Panc1 (cell line): ENCODE results near the gene LRMDA.

ENCODE experiments used
- POLR2AphosphoS5 ChIP-seq: IDR thresholded peaks from 2 replicates; pipeline ENCODE4 v1.6.1; 2012; ENCODE audit warnings: mild to moderate bottlenecking, low read depth, low read length, moderate library complexity
- SIN3A ChIP-seq: IDR thresholded peaks from 2 replicates; pipeline ENCODE4 v1.6.1; 2012; ENCODE audit warnings: low read depth, mild to moderate bottlenecking, low read length, moderate library complexity, borderline replicate concordance; ENCODE audit not compliant: insufficient read depth
- TCF7L2 ChIP-seq: IDR thresholded peaks from 2 replicates; pipeline ENCODE4 v1.6.1; 2011; ENCODE audit warnings: mild to moderate bottlenecking, low read depth, low read length, inconsistent platforms
- TF ChIP-seq, protein P1 (sequence below): fragments of 450-650 bp; IDR thresholded peaks from 2 replicates; pipeline ENCODE4 v1.5.1; 2017; ENCODE audit warnings: mild to moderate bottlenecking
- TF ChIP-seq, protein P2 (sequence below), 2 experiments: IDR thresholded peaks; 2 replicates each; pipeline ENCODE4 v1.6.1; 2011 to 2012; ENCODE audit warnings: low read depth in 2 of 2, control low read depth in 1 of 2, low read length in 1 of 2, mild to moderate bottlenecking in 1 of 2, moderate library complexity in 1 of 2; ENCODE audit not compliant: insufficient read depth in 1 of 2

DNA sequence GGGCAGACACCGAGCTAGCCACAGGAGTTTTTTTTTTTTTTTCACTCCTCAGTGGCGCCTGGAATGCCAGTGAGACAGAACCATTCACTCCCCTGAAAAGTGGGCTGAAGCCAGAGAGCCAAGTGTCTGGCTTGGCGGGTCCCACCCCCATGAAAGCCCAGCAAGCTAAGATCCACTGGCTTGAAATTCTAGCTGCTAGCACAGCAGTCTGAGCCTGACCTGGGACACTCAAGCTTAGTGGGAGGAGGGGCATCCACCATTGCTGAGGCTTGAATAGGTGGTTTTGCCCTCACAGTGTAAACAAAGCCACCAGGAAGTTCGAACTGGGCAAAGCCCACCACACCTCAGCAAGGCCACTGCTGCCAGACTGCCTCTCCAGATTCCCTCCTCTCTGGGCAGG lies 144.5 kb downstream of the LRMDA start:
- TF ChIP-seq, protein P1, sequence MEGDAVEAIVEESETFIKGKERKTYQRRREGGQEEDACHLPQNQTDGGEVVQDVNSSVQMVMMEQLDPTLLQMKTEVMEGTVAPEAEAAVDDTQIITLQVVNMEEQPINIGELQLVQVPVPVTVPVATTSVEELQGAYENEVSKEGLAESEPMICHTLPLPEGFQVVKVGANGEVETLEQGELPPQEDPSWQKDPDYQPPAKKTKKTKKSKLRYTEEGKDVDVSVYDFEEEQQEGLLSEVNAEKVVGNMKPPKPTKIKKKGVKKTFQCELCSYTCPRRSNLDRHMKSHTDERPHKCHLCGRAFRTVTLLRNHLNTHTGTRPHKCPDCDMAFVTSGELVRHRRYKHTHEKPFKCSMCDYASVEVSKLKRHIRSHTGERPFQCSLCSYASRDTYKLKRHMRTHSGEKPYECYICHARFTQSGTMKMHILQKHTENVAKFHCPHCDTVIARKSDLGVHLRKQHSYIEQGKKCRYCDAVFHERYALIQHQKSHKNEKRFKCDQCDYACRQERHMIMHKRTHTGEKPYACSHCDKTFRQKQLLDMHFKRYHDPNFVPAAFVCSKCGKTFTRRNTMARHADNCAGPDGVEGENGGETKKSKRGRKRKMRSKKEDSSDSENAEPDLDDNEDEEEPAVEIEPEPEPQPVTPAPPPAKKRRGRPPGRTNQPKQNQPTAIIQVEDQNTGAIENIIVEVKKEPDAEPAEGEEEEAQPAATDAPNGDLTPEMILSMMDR: no peak
- no peak for TF ChIP-seq TCF7L2
- TF ChIP-seq, protein P2, sequence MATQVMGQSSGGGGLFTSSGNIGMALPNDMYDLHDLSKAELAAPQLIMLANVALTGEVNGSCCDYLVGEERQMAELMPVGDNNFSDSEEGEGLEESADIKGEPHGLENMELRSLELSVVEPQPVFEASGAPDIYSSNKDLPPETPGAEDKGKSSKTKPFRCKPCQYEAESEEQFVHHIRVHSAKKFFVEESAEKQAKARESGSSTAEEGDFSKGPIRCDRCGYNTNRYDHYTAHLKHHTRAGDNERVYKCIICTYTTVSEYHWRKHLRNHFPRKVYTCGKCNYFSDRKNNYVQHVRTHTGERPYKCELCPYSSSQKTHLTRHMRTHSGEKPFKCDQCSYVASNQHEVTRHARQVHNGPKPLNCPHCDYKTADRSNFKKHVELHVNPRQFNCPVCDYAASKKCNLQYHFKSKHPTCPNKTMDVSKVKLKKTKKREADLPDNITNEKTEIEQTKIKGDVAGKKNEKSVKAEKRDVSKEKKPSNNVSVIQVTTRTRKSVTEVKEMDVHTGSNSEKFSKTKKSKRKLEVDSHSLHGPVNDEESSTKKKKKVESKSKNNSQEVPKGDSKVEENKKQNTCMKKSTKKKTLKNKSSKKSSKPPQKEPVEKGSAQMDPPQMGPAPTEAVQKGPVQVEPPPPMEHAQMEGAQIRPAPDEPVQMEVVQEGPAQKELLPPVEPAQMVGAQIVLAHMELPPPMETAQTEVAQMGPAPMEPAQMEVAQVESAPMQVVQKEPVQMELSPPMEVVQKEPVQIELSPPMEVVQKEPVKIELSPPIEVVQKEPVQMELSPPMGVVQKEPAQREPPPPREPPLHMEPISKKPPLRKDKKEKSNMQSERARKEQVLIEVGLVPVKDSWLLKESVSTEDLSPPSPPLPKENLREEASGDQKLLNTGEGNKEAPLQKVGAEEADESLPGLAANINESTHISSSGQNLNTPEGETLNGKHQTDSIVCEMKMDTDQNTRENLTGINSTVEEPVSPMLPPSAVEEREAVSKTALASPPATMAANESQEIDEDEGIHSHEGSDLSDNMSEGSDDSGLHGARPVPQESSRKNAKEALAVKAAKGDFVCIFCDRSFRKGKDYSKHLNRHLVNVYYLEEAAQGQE (IDR thresholded peaks at IDR 0.05; ENCODE audit: insufficient read depth in 1 of 2, low read depth in 2 of 2, low read length in 1 of 2): no peak
- TF ChIP-seq SIN3A: no peak
- TF ChIP-seq POLR2AphosphoS5: no peak
